ENCODE data around the gene ZNF428.

GRCh38 chr19:43626838-43627237 lies 7.4 kb upstream of the ZNF428 start:
- TF ChIP-seq CTCF (IDR thresholded peaks at IDR 0.05 in 8 of 11, conservative IDR thresholded peaks at IDR 0.05 in 3 of 11) = no peak
- TF ChIP-seq POLR2A (IDR thresholded peaks at IDR 0.05) = no peak
- TF ChIP-seq POLR2AphosphoS5 (IDR thresholded peaks at IDR 0.05) = no peak

Data from spleen (tissue), 7 donors.